HS-27A (cell line): ENCODE data around the gene FGF12.

Source experiments
- DNase-seq: peaks from one replicate; pipeline ENCODE4 v3.0.0-alpha.2; 2012; ENCODE audit warnings: low read depth, missing footprints

Gene FGF12

GRCh38 chr3:192494174-192494573, 233.2 kb downstream of the FGF12 start:
- DNase-seq = no peak

- no peak for DNase-seq
Observed at GRCh38 chr3:192490720-192491119, 236.6 kb downstream of the FGF12 start.

GRCh38 chr3:192489579-192489978, 237.8 kb downstream of the FGF12 start:
- no peak for DNase-seq

GRCh38 chr3:192487033-192487432, 240.3 kb downstream of the FGF12 start:
- no peak for DNase-seq

- no peak for DNase-seq
Observed at GRCh38 chr3:192482809-192483208, 244.5 kb downstream of the FGF12 start.

GRCh38 chr3:192482391-192482790, 244.9 kb downstream of the FGF12 start:
- DNase-seq = no peak

- DNase-seq = no peak
Observed at GRCh38 chr3:192481638-192482037, 245.7 kb downstream of the FGF12 start.

GRCh38 chr3:192467230-192468140, 259.9 kb downstream of the FGF12 start:
- no peak for DNase-seq

- no peak for DNase-seq
Observed at GRCh38 chr3:192449036-192449435, 278.3 kb downstream of the FGF12 start.

GRCh38 chr3:192445770-192446644, 281.3 kb downstream of the FGF12 start:
- no peak for DNase-seq

GRCh38 chr3:192444791-192445106, 282.6 kb downstream of the FGF12 start:
- DNase-seq = no peak

- DNase-seq = no peak
Observed at GRCh38 chr3:192444096-192444790, 283.1 kb downstream of the FGF12 start.

GRCh38 chr3:192435241-192435640, 292.1 kb downstream of the FGF12 start:
- no peak for DNase-seq

- DNase-seq = no peak
Observed at GRCh38 chr3:192434186-192434585, 293.2 kb downstream of the FGF12 start.

GRCh38 chr3:192433704-192434103, 293.6 kb downstream of the FGF12 start:
- DNase-seq = no peak

GRCh38 chr3:192422997-192423342, 304.4 kb downstream of the FGF12 start:
- DNase-seq = no peak

- DNase-seq = no peak
Observed at GRCh38 chr3:192422321-192422996, 304.9 kb downstream of the FGF12 start.

- no peak for DNase-seq
Observed at GRCh38 chr3:192419312-192419711, 308.0 kb downstream of the FGF12 start.

GRCh38 chr3:192417559-192418055, 309.7 kb downstream of the FGF12 start:
- DNase-seq = no peak

- DNase-seq = no peak
Observed at GRCh38 chr3:192417017-192417416, 310.3 kb downstream of the FGF12 start.

GRCh38 chr3:192413461-192413860, 313.9 kb downstream of the FGF12 start:
- DNase-seq = no peak

GRCh38 chr3:192410684-192410960, 316.7 kb downstream of the FGF12 start:
- DNase-seq = no peak
